IMR-90 (cell line): ENCODE data around the gene TNFSF12. TPM values are rescaled to one million over a fixed set of nuclear protein-coding genes. Genes with fewer than 3 reads are reported as not detected.

Experiments
- ATAC-seq: fragments of 200-7000 bp; cut with Tn5 transposase; 2 replicates; pipeline ENCODE4 v1.9.1; 2020; ENCODE audit warnings: low read depth, mild to moderate bottlenecking, moderate library complexity
- BruUV-seq: library from RNA; stranded (reverse); fragments of 400-500 nt; replicated peaks from 2 replicates; lab custom pipeline; 2021; lab: Mats Ljungman, UMichigan
- CTCF ChIA-PET: fragments of 300-600 bp; formaldehyde crosslinking; extraction: SDS; loops from one replicate; lab custom pipeline; 2021; ENCODE audit warnings: antibody characterized with exemption; lab: Yijun Ruan, JAX
- POLR2A ChIA-PET: fragments of 300-600 bp; sonication (Branson Sonifier 250); formaldehyde crosslinking; loops from one replicate; lab custom pipeline; 2022; ENCODE audit warnings: antibody characterized with exemption; ENCODE audit not compliant: unreplicated experiment; lab: Charles Lee
- DNase-seq: peaks from one replicate; pipeline ENCODE4 v3.0.0; 2013
- H2AFZ ChIP-seq: replicated peaks from 2 replicates; pipeline ENCODE3; 2013; ENCODE audit warnings: low read length, mild to moderate bottlenecking; ENCODE audit not compliant: poor library complexity
- H2AK5ac ChIP-seq: 2 replicates; pipeline ENCODE4 v1.6.1; 2013; ENCODE audit warnings: low read depth, low read length, inconsistent platforms
- H2AK9ac ChIP-seq: replicated peaks from 2 replicates; pipeline ENCODE3; 2013; ENCODE audit warnings: mild to moderate bottlenecking, low read depth, low read length, moderate library complexity; ENCODE audit not compliant: poor library complexity
- H2BK120ac ChIP-seq: 2 replicates; pipeline ENCODE4 v1.6.1; 2013; ENCODE audit warnings: low read depth, low read length, inconsistent platforms
- H2BK15ac ChIP-seq: 3 replicates; pipeline ENCODE4 v1.6.1; 2013; ENCODE audit warnings: low read depth, low read length, inconsistent platforms
- H2BK20ac ChIP-seq: 2 replicates; pipeline ENCODE4 v1.6.1; 2013; ENCODE audit warnings: low read depth, mild to moderate bottlenecking, inconsistent platforms, low read length, moderate library complexity
- H2BK5ac ChIP-seq: 2 replicates; pipeline ENCODE4 v1.6.1; 2013; ENCODE audit warnings: mild to moderate bottlenecking, low read depth, low read length, inconsistent platforms; ENCODE audit not compliant: poor library complexity, severe bottlenecking
- H3K14ac ChIP-seq: replicated peaks from 2 replicates; pipeline ENCODE4 v1.6.1; 2013; ENCODE audit warnings: low read depth, low read length, inconsistent platforms
- H3K18ac ChIP-seq: 2 replicates; pipeline ENCODE4 v1.6.1; 2013; ENCODE audit warnings: low read depth, low read length, control low read depth
- H3K23ac ChIP-seq: 2 replicates; pipeline ENCODE4 v1.6.1; 2013; ENCODE audit warnings: low read depth, low read length, inconsistent platforms
- H3K27ac ChIP-seq: 2 replicates; pipeline ENCODE4 v1.5.1; 2013; ENCODE audit warnings: mild to moderate bottlenecking, control low read depth, low read length; ENCODE audit not compliant: insufficient read depth
- H3K27me3 ChIP-seq: 2 replicates; pipeline ENCODE4 v1.6.1; 2013; ENCODE audit warnings: low read length; ENCODE audit not compliant: control insufficient read depth, insufficient read depth
- H3K36me3 ChIP-seq: 2 replicates; pipeline ENCODE4 v1.6.1; 2013; ENCODE audit warnings: low read length, mixed read lengths; ENCODE audit not compliant: control insufficient read depth, insufficient read depth
- H3K4ac ChIP-seq: 2 replicates; pipeline ENCODE4 v1.6.1; 2013; ENCODE audit warnings: low read depth, low read length, inconsistent platforms
- H3K4me1 ChIP-seq: 2 replicates; pipeline ENCODE4 v1.6.1; 2013; ENCODE audit warnings: low read length, mixed read lengths; ENCODE audit not compliant: control insufficient read depth, insufficient read depth
- H3K4me2 ChIP-seq: 2 replicates; pipeline ENCODE4 v1.6.1; 2013; ENCODE audit warnings: low read depth, mild to moderate bottlenecking, control low read depth, low read length, moderate library complexity
- H3K4me3 ChIP-seq: 2 replicates; pipeline ENCODE4 v1.5.1; 2013; ENCODE audit warnings: low read depth, mild to moderate bottlenecking, control low read depth, low read length, moderate library complexity; ENCODE audit not compliant: insufficient read depth
- H3K56ac ChIP-seq: 2 replicates; pipeline ENCODE4 v1.6.1; 2013; ENCODE audit warnings: low read length, inconsistent platforms; ENCODE audit not compliant: insufficient read depth; ENCODE audit errors: extremely low read depth
- H3K79me1 ChIP-seq, 2 experiments: 2 replicates each; pipeline ENCODE4 v1.6.1; 2013; ENCODE audit warnings: low read length in 2 of 2, inconsistent platforms in 1 of 2, low read depth in 1 of 2
- H3K9ac ChIP-seq: 2 replicates; pipeline ENCODE4 v1.6.1; 2013; ENCODE audit warnings: low read depth, low read length, control low read depth
- H3K9me1 ChIP-seq: 2 replicates; pipeline ENCODE4 v1.6.1; 2013; ENCODE audit warnings: low read length, inconsistent platforms; ENCODE audit not compliant: insufficient read depth
- H3K9me3 ChIP-seq: 2 replicates; pipeline ENCODE4 v1.6.1; 2013; ENCODE audit warnings: low read length; ENCODE audit not compliant: control insufficient read depth, insufficient read depth
- H4K20me1 ChIP-seq: 2 replicates; pipeline ENCODE4 v1.6.1; 2013; ENCODE audit warnings: low read length, inconsistent platforms; ENCODE audit not compliant: insufficient read depth
- H4K5ac ChIP-seq: 2 replicates; pipeline ENCODE4 v1.6.1; 2013; ENCODE audit warnings: mild to moderate bottlenecking, low read depth, low read length, control low read depth
- H4K8ac ChIP-seq, 2 experiments: 2 replicates each; pipeline ENCODE4 v1.6.1; 2013; ENCODE audit warnings: low read depth in 2 of 2, low read length in 2 of 2, control low read depth in 1 of 2, inconsistent platforms in 1 of 2
- H4K91ac ChIP-seq: 2 replicates; pipeline ENCODE4 v1.6.1; 2013; ENCODE audit warnings: low read depth, low read length, inconsistent platforms; ENCODE audit not compliant: insufficient read depth
- POLR2A ChIP-seq: IDR thresholded peaks from 2 replicates; pipeline ENCODE4 v1.6.1; 2012; ENCODE audit warnings: mild to moderate bottlenecking, low read depth, low read length
- RAD21 ChIP-seq: IDR thresholded peaks from 2 replicates; pipeline ENCODE4 v1.6.1; 2012; ENCODE audit warnings: low read length, improper control_type of control experiment
- WGBS, 2 experiments: methylation state at CpG; one replicate each; pipeline versions ENCODE4 v1.1.5 to v1.1.7; 2013; ENCODE audit warnings: missing lambda C conversion rate in 2 of 2; ENCODE audit not compliant: insufficient read length in 1 of 2; ENCODE audit errors: extremely low coverage in 2 of 2; 5-methylcytosine and 5-hydroxymethylcytosine counted together
- dilution Hi-C: fragments of 300-500 bp; cut with HindIII; formaldehyde crosslinking; loops from one replicate; pipeline ENCODE4 v1.14.3; 2018; ENCODE audit warnings: low sequenced_read_pairs; ENCODE audit not compliant: unreplicated experiment
- in situ Hi-C: fragments of 300-500 bp; cut with MboI; formaldehyde crosslinking; loops from 3 replicates; pipeline ENCODE4 v1.14.3; 2019; ENCODE audit warnings: low sequenced_read_pairs, inconsistent platforms, mixed read lengths
- intact Hi-C: fragments of 100-400 bp; cut with micrococcal nuclease; formaldehyde crosslinking; loops from 2 replicates; pipeline ENCODE4 v1.10.0; 2022
- polyA plus RNA-seq, 3 experiments: library from polyadenylated mRNA; depleted of rRNA; stranded (reverse); fragments of >200 nt; gene quantifications; 2 replicates each; pipeline ENCODE4 v1.2.3, GENCODE V29; 2012; ENCODE audit warnings: low replicate concordance in 1 of 3
- total RNA-seq: library from RNA; depleted of rRNA; stranded (reverse); fragments of >200 nt; gene quantifications from 2 replicates; pipeline ENCODE4 v1.2.3, GENCODE V29; 2012
- TF ChIP-seq, protein P1 (sequence below): conservative IDR thresholded peaks from 2 replicates; pipeline ENCODE4 v1.5.1; 2012; ENCODE audit warnings: mild to moderate bottlenecking, low read depth, low read length, improper control_type of control experiment

TNFSF12 gene
- total and polyA plus RNA-seq, 2 of the 4 experiments (the other 2 are of a cell fraction) = 2.7 to 22.0 TPM

GRCh38 chr17:7560172-7561027 is 11.5 kb downstream of the TNFSF12 start:
- intact Hi-C loops (loop anchor here (1.0 to 10.0 kb wide), 8 partner anchors 46 to 516 kb away; partner anchors contain the start of genes KCTD11, NEURL4, POLR2A and SLC16A11), in situ Hi-C loops (no loop called here), dilution Hi-C loops (no loop called here)
- no peak overlapping the region for H2BK20ac ChIP-seq
- H3K9ac ChIP-seq = peak overlapping the region; percentile 35; the same call in 1 of the 2 replicates
- peak overlapping the region; percentile 66 for H3K4me2 ChIP-seq
- peak overlapping the region; percentile 18; the same call in 1 of the 2 replicates for H4K5ac ChIP-seq
- peak overlapping the region; percentile 30 for H2AK9ac ChIP-seq
- no peak overlapping the region for H2BK120ac ChIP-seq
- H4K8ac ChIP-seq = peak overlapping the region; percentile 31 to 91
- ATAC-seq = peak; percentile 45
- no peaks in the 10 kb centered on the region for H4K20me1 ChIP-seq
- TF ChIP-seq RAD21 = peak; percentile 36; the same call in 1 of the 2 replicates
- TF ChIP-seq, protein P1, sequence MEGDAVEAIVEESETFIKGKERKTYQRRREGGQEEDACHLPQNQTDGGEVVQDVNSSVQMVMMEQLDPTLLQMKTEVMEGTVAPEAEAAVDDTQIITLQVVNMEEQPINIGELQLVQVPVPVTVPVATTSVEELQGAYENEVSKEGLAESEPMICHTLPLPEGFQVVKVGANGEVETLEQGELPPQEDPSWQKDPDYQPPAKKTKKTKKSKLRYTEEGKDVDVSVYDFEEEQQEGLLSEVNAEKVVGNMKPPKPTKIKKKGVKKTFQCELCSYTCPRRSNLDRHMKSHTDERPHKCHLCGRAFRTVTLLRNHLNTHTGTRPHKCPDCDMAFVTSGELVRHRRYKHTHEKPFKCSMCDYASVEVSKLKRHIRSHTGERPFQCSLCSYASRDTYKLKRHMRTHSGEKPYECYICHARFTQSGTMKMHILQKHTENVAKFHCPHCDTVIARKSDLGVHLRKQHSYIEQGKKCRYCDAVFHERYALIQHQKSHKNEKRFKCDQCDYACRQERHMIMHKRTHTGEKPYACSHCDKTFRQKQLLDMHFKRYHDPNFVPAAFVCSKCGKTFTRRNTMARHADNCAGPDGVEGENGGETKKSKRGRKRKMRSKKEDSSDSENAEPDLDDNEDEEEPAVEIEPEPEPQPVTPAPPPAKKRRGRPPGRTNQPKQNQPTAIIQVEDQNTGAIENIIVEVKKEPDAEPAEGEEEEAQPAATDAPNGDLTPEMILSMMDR = peak; percentile 55
- no peak for TF ChIP-seq POLR2A
- peak; percentile 49 for DNase-seq
- peaks cover 9% of the 10 kb centered on the region for H3K4me1 ChIP-seq
- H3K9me1 ChIP-seq = no peaks in the 10 kb centered on the region
- H3K9me3 ChIP-seq = no peaks in the 10 kb centered on the region
- H3K14ac ChIP-seq = 0 out of 2 replicates have a peak overlapping the region, but pooled peaks have one; percentile 31
- BruUV-seq = no TSS peak
- H4K91ac ChIP-seq = no peak overlapping the region; the same call in 1 of the 2 replicates
- no peak overlapping the region for H2BK15ac ChIP-seq
- no peak overlapping the region for H3K56ac ChIP-seq
- 18% methylated on average over 5 of the region's 22 CpGs; no CpG with 5 or more reads in 1 of the 2 experiments for WGBS, 2 experiments
- peaks cover 18 to 26% of the 10 kb centered on the region in 2 experiments for H3K79me1 ChIP-seq
- ChIA-PET POLR2A (interaction anchor here (0.9 to 1.1 kb wide), 2 partner anchors 24 to 82 kb away, joined by 3 to 4 read pairs; no protein-coding TSS in a partner anchor), CTCF (interaction anchor here (0.7 to 2.8 kb wide), 20 partner anchors 9 to 205 kb away, joined by 3 to 24 read pairs (median 4); partner anchors contain the start of genes MPDU1 and TMEM95)
- 0 out of 2 replicates have a peak overlapping the region, but pooled peaks have one; percentile 19 for H3K27ac ChIP-seq
- H3K18ac ChIP-seq = no peak overlapping the region
- peak overlapping the region; percentile 31; the same call in 1 of the 2 replicates for H3K4ac ChIP-seq
- H3K27me3 ChIP-seq = no peaks in the 10 kb centered on the region
- no peak overlapping the region for H3K4me3 ChIP-seq
- peaks cover 18% of the 10 kb centered on the region for H3K36me3 ChIP-seq
- H2AFZ ChIP-seq = peak overlapping the region; percentile 99
- 0 out of 2 replicates have a peak overlapping the region, but pooled peaks have one; percentile 39 for H3K23ac ChIP-seq
- H2AK5ac ChIP-seq = peak overlapping the region; percentile 45
- H2BK5ac ChIP-seq = no peak overlapping the region
